SW 1271 (cell line): ENCODE results near the gene TOR4A.
"Not testable (repeated sequence)": the region's sequence is repeated elsewhere in the genome, so short reads cannot be mapped to it uniquely, and the experiment has no call there.

ENCODE experiments used
- DNase-seq, 2 experiments: peaks; one replicate each; lab custom pipeline; 2025; lab: John Stamatoyannopoulos, UW

TOR4A gene

DNA sequence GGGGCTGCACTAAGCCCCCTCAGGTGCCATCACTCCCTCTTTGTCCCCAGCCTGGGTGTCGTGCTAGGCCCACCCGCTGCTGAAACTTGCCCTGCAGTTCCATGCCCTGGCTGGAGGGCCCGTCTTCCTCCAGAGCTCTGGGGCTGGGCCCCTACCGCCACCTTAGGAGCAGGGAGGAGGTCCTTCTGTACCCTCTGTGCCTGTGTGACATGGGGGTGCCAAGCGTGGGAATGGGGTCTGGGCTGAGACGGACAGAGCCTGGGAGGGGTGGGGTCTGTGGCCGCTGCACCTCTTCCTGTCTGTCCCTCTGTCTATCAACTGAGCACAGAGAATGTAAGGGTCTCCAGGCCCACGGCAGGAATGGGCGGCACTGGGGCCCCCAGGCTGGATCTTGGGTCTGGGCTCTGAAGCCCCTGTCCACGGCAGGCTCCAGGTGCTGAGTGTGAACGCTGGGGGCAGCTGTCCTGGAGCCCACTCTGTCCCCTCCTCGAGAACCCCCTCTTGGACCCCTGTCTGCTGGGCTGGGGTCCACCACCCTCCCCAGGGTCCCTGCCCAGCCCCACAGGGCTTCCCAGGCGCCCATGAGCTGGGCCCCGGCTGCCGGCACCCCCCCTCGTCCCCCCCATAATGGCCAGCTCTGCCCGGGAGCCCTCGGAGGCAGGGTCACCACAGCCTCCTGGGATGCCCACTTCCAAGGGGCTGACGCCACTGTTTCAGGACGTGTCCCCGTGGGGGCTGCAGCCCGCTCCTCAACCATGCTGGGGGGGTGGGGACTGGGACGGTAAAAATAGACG is 40.4 kb downstream of the TOR4A start:
- DNase-seq = no peak

DNA sequence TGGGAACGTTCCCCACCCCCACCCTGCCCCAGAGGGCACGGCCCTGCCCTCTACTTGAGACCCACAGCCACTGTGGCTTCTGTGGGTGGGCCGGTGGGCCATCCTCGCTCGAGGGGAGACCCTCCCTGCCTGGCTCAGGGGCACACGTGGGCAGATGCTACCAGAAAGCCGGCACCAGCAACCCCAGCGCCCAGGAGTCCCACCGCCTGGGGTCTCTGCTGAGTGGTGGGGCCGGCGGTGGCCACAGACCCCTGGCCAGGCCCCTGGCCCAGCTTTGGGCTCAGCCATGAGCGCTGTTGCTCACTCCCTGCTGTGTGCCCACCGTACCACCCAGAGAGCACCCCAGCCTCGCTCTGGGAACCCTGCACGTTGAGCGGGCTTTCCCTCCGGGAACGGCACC is 41.1 kb downstream of the TOR4A start:
- DNase-seq = no peak

DNA sequence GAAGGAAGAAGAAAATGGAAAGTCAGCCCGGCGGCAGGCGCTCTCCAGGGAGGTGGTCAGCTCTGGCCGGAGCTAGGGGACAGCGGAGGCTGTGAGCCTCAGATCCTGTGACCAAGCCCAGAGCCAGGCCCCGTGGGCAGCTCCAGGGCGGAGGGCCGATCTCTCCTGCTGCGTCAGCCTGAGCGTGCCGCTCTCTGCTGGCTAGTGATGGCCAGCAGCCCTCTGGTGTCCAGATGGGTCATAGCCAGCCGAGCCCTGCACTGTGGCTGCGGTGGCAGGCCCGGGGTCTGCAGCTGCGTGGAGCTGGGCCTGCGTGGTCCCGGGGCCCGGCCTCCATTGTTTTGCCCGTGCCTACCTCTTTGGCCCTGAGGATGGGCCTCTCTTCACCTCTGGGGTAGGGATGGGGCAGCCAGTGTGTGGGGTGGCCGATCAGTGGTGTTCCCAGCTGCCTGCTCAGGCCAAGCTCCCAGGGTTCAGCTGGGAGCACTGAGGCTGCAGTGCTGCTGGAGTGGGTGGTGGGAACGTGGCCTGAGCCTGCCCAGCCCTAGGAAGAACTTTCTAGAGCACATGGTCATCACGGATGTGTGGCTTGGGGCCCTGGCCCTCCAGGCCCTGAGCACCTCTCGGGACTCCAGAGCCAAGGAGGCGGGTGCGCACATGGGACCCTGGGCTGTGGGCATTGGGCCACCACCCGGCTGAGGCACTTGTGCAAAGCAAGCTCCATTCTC is 41.6 kb downstream of the TOR4A start:
- DNase-seq = no peak

DNA sequence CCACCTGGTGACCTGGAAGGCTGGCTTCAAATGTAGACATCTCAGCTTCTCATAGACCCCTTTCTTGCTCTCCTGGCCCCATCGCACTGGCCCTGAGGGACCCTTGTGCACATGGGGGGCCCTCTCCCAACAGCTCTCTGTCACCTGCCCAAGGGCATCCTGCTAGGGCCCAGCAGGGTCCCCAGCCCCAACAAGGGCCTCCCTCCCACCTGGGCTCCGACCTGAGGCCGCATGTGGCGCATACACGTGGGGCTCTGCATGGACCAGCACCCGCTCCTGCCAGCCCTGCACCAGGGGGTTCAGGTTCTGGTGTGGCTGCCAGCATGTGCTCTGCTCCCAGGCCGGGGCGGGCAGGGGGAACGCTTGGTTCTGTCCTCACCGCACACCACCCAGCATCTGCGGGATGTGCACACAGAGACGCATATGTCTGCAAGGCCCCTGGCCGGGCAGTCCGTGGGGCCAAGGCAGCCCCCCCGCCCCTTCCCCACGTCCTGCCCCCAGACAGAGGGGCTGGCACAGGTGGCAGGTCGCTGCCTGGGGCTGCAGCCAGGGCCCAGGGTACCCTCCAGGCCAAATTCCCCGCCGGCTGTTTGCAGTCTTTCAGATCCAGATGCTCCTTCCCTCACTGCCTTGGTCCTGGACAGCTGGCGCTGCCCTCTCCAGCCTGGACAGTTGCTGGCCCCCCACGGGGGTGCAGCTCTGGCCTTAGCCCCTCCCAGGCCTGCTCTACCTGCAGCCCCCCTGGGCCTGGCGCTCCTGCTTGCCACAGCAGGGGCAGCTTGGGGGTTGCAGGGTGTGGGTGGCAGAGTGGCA is 42.4 kb downstream of the TOR4A start:
- no peak for DNase-seq

DNA sequence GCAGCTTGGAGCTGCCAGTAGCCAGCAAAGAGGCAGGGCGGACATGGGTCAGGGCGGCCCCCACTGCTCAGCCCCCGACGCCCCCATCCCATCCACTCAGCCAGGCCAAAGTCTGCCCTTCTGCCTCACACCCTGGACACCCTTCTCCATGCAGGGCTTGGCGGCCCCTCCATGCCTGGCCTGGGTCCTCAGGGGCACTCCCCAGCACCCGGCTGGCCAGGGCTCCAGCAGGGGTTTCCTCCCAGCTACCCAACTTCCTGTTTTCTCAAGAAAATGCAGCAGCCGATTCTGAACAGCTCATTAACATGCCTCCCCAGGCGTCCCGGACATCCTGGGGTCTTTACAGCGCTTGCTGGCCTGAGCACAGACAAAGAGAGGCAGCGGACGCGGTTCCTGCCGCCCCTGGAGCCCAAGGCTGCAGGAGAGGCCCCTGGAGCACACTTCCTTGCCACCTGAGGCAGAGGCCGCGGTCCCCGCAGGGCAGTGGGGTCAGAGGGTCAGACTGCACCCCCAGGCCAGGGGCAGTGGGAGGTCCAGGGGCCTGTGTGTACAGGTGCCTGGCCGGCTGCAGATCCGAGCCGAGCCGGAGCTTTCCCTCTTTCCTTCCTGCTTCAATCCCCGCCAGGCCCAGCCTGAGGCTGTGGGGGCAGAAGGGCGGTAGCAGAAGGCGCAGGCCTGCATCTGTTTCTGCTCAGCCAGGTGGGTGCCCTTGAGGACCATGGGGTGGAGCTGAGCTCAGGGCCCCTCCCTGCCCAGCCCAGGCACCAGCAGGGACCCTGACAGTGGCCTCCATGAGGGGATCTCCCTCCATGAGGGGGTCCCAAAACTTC is 43.2 kb downstream of the TOR4A start:
- no peak for DNase-seq

DNA sequence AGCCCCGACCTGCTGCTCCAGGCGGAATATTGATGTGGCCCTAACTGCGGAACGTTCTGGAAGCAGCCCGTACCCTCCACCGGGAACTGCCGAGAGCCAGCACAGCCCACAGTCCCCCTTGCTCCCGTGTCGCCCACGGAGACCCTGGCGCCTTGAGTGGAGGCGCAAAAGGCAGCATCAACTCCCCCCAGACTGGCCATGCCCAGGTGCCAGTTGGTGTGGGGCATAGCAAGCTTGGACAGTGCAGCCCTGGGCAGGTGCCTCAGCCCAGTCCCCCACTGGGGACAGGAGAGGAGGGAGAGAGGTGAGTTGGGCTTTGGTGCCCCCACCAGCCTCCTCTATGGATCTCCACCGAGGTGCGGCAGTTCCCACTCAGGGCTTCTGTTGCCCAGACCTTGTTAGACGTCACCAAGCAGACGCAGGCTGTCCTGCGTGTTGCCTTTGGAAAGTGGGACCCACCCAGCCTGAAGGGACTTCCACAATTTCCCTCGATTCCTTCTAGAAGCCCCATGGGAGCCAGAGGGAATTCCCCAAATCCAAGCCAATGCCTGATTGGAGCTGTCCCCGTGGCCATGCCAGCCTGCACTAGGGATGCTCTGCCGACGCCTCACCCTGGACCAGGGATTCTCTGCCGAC is 44.3 kb downstream of the TOR4A start:
- DNase-seq = no peak

DNA sequence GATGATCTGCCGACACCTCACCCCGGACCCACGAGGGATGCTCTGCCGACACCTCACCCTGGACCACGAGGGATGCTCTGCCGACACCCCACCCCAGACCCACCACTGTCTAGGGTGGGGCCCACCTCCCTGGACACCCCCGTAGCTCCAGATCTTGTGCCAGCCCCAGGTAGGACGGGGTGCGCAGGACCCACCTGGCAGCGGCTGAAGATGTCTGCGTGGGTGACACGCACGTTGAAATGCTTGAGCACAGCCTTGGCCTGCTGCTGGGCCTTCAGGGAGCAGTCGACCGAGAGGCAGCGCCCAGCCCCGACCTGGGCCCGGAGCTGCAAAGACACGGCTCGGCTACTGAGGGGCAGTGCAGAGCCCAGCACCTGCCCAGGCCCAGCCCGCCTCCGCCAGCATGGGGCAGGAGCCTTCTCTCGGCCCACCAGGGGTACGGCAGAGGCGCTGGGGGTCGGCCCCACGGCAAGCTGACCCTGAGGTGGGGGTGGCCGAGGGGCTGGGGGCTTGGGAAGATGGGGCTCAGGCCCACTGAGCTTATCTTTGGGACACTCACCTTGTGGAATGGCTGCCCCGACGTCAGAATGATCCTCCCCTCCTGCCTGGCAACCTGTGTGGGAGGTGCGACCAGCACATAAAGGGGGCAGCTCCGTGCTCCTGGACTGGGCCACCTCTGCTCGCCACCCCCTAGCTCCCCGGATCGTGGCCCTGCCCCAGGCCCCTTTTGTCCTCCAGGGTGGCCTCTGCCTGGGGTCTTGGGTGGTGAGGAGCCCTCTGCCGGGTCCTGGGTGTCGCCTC is 46.2 kb downstream of the TOR4A start:
- no peak for DNase-seq

DNA sequence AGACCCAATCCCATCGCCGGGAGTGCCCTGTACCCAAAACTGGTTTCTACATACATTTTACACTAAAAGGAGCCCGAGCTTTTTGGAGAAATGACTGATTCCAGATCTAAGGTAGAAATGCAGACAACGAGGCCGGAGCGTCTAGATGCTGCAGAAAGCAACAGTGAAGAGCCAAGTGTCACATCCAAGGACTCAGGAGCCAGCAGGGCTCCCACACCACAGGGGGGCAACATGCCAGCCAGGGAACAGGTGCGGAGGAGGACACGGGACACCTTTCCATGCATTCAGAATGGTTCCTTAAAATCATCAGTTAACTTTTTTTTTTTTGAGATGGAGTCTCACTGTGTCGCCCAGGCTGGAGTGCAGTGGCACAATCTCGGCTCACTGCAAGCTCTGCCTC is 47.6 kb downstream of the TOR4A start:
- DNase-seq = no peak

DNA sequence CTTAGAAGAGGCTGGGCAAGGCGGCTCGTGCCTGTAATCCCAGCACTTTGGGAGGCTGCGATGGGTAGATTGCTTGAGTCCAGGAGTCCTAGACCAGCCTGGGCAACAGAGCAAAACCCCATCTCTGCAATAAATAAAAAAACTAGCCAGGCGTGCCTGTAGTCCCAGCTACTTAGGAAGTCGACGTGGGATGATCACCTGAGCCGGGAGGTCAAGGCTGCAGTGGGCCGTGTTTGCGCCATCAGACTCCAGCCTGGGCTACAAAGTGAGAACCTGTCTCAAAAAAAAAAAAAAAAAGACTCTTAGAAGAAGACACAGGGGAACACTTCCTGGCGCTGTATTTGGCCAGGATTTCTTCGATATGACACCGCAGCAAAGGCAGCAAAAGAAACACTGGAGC is 48.3 kb downstream of the TOR4A start:
- no peak for DNase-seq

DNA sequence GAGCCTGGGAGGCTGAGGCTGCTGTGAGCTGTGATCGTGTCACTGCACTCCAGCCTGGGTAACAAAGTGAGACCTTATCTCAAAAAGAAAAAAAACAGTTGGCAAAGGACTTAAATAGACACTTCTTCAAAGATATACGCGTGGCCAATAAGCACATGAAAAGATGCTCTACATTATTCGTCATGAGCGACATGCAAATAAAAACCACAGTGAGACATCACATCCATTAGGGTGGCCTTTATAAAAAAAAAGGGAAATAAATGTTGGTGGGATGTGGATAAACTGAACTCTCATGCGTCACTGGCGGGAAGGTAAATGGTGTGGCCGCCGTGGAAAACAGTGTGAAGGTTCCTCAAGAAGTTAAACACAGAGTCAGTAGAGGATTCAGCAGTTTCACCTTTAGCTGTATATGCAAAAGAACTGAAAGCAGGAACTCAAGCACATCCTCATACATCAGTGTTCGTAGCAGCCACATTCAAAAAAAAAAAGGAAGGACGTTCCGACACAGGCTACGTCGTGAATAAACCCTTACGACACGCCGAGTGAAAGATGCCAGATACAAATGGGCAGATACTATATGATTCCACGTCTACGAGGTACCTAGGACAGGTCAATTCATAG is 49.0 kb downstream of the TOR4A start:
- DNase-seq = no peak

DNA sequence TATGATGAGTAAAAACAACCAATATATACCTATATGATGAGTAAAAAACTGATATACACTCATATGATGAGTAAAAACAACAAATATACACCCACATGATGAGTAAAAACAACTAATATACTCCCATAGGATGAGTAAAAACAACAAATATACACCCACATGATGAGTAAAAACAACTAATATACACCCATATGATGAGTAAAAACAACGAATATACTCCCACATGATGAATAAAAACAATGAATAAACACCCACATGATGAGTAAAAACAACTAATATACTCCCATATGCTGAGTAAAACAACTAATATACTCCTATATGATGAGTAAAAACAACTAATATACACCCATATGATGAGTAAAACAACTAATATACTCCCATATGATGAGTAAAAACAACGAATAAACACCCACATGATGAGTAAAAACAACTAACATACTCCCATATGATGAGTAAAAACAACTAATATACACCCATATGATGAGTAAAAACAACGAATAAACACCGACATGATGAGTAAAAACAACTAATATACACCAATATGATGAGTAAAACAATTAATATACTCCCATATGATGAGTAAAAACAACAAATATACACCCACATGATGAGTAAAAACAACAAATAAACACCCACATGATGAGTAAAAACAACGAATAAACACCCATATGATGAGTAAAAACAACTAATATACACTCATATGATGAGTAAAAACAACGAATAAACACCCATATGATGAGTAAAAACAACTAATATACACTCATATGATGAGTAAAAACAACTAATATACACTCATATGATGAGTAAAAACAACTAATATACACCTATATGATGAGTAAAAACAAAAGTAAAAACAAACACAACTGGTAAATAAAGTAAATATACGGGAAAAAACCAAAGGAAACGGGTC is 50.4 kb downstream of the TOR4A start:
- not testable (repeated sequence) for DNase-seq

DNA sequence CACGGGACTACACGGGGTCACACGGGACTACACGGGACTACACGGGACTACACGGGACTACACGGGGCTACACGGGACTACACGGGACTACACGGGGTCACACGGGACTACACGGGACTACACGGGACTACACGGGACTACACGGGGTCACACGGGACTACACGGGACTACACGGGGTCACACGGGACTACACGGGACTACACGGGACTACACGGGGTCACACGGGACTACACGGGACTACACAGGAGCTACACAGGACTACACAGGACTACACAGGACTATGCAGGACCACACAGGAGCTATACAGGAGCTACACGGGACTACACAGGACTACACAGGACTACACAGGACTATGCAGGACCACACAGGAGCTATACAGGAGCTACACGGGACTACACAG is 52.1 kb downstream of the TOR4A start:
- not testable (repeated sequence) for DNase-seq

DNA sequence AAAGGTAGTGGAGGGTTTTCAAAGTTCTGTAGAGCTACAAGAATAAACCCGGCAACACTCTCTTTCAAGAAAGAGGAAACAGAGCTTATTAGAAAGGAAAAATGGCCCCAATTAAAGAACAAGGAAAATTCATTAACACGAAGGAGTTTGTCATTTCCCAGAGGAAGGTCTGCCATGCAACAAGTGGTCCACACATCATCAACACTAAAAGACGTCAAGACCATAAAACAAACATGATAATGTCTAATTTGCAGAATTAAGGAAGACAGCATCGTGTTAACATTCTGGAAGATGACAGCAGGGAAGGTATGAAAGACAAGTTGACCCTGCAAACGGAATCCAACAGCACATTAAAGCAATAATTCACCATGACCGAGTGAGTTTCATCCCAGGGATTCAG is 53.2 kb downstream of the TOR4A start:
- DNase-seq = no peak

DNA sequence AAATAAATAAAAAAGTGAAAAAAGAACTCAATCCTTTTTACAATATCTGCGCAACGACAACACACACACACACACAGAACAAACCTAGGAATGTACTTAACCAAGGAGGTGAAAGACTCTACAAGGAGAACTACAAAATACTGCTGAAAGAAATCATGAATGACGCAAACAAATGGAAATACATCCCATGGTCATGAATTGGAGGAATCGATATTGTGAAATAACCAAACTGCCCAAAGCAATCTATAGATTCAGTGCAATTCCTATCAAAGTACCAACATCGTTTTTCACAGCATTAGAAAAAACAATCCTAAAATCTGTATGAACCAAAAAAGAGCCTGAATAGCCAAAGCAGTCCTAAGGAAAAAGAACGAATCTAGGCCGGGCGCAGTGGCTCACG is 54.4 kb downstream of the TOR4A start:
- no peak for DNase-seq
